GM13976 (cell line): ENCODE measurements around the gene SYNGR3.
A peak's percentile ranks its signal among the peaks of the same experiment; 100 is the strongest.

Source experiments
- DNase-seq: peaks from one replicate; pipeline ENCODE4 v3.0.0; 2012; ENCODE audit warnings: low spot score
- in situ Hi-C: fragments of 300-500 bp; cut with MboI; formaldehyde crosslinking; loops from one replicate; pipeline ENCODE4 v1.12.0; 2022; ENCODE audit warnings: low sequenced_read_pairs, mixed read lengths, inconsistent platforms; ENCODE audit not compliant: unreplicated experiment
- TF ChIP-seq, protein P1 (sequence below): IDR thresholded peaks from 2 replicates; pipeline ENCODE4 v1.5.1; 2012; ENCODE audit warnings: borderline replicate concordance, mild to moderate bottlenecking; ENCODE audit not compliant: insufficient read depth; ENCODE audit errors: extremely low read depth, missing control alignments, control extremely low read depth

SYNGR3 gene

DNA sequence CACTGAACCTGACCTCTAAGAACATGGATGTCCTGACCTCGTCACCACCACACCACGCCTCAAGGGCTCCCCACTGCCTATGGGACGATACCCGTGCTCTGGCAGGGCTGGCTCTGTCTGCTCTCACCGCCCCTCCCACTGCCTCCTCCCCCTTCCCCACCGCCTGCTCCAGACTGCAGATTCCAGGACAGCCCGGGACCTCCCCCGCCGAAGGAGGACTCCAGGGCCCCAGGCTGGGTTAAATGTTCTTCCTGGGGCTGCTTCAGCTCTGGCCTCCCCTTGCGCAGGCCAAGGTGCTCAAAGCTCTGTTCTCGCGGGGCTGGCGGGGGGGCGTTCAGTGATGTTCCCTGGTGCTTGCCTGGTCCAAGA lies 32.9 kb downstream of the SYNGR3 start:
- TF ChIP-seq, protein P1, sequence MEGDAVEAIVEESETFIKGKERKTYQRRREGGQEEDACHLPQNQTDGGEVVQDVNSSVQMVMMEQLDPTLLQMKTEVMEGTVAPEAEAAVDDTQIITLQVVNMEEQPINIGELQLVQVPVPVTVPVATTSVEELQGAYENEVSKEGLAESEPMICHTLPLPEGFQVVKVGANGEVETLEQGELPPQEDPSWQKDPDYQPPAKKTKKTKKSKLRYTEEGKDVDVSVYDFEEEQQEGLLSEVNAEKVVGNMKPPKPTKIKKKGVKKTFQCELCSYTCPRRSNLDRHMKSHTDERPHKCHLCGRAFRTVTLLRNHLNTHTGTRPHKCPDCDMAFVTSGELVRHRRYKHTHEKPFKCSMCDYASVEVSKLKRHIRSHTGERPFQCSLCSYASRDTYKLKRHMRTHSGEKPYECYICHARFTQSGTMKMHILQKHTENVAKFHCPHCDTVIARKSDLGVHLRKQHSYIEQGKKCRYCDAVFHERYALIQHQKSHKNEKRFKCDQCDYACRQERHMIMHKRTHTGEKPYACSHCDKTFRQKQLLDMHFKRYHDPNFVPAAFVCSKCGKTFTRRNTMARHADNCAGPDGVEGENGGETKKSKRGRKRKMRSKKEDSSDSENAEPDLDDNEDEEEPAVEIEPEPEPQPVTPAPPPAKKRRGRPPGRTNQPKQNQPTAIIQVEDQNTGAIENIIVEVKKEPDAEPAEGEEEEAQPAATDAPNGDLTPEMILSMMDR: no peak
- peak; percentile 60 for DNase-seq
- in situ Hi-C loops: loop anchor here (25.0 kb wide), 1 partner anchor 465 kb away; the partner anchor contains the start of gene TBC1D24

DNA sequence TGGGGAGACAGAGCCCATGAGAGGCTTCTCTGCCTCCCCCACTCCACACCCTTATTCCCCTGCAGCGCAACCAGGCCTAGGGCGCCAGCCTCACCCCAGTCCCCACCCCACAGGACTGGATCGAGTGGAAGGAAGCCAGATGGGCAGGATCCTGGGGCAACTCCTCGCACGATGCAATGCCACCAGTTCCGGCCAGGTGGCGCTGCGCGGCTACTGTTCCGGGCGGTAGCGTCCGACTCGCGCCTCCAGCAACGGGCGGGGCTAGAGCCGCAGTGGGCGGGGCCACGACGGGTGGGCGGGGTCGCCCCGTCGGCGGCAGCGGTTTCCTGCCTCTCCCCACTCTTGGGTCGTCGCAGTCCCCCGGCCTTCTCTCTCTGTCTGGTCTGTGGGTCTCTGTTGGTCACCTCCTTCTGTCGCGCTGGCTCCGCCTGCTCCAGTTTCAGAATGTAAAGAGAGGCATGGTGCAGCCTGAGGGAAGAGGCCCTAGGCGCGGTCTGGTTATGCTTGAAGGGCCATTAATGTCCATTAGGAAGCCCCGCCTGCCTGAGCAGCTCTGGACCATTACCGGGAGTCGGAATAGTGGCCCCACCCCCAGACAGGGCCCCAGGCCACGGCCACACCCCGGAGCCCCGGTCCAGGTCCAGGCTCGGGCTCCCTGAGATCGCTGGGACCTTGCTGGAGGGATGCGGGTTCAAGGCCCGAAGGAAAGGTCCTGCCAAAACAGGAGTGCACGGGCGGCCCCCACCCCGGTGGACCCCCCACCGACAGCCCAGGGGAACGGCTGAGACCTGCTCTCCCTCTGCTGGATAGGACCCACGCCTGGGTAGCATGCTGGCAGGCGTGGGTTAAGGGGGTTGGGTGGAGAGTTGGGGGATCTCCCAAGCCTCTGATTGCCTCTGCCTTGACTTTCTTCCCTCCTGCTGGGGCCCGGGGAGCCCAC lies 33.6 kb downstream of the SYNGR3 start:
- in situ Hi-C loops: loop anchor here (25.0 kb wide), 1 partner anchor 464 kb away; the partner anchor contains the start of gene TBC1D24
- TF ChIP-seq, protein P1: peak; percentile 95

DNA sequence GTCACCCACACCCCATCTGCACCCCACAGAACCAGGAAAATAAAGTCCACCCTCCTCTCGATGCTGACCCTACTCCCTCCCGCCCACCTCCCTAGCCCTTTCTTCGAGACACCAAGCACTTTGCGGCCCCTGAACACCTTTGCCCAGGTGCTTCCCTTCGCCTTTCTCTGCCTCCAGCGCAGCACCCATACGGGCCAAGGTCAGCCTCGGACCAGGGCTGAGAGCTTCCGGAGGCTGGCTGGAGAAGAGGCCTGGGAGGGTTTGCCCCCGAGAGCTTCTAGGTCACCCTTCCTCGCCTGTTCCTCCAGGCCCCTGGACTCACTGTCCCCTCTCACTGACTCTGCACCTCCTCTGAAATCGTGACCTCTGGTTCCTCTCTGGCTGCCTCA lies 34.3 kb downstream of the SYNGR3 start:
- in situ Hi-C loops: loop anchor here (25.0 kb wide), 1 partner anchor 463 kb away; the partner anchor contains the start of gene TBC1D24
- TF ChIP-seq, protein P1: no peak
- no peak for DNase-seq

More for the DNA sequence above, 33.6 kb downstream of the SYNGR3 start:
- DNase-seq: peak; percentile 99

DNA sequence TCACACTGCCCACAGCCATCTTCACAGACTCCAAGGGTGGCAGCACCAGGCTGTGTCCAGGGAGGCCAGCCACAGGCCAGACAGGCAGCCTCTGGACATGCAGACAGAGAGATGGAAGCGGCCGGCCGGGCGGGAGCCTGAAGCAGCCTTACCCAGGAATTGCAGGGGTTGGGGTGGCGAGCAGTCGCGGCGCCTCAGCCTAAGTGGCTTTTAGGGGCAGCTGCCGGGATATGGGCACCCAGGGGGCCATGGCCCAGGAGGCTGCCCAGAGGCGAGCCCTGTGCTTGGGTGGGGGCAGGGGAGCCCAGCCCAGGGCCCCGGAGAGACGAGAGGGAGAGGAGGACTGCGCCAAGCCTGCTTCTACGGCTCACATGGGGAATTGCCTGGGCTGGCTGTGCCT lies 35.5 kb downstream of the SYNGR3 start:
- TF ChIP-seq, protein P1: no peak
- in situ Hi-C loops: no loop called here
- DNase-seq: no peak

DNA sequence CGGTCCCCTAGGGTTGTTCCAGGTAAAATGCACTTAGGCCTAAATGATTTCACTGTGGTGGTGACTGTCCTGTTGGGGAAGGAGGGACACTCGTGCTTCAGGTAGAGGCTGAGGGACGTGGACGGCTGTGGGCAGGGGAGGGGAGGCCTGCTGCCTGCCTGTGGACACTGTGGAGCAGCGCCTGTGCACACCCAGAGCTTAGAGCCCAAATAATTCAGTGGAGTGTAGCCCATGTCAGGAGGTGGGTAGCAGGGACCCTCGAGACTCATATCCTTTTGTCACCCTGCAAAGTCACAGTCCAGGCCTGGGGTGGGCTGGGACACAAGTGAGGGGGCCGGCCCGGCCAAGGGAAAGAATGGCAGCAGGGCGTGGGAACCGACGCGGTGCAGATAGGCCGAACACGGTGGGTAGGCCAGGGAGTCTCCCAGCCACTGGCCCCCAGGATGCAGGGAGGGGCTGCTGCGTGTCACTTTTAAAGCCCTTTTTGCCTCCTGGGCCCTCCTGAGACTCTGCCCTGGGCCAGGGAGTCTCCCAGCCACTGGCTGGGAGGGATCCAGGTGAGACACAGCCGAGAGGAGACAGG lies 36.2 kb downstream of the SYNGR3 start:
- DNase-seq: no peak
- TF ChIP-seq, protein P1: no peak
- in situ Hi-C loops: no loop called here

DNA sequence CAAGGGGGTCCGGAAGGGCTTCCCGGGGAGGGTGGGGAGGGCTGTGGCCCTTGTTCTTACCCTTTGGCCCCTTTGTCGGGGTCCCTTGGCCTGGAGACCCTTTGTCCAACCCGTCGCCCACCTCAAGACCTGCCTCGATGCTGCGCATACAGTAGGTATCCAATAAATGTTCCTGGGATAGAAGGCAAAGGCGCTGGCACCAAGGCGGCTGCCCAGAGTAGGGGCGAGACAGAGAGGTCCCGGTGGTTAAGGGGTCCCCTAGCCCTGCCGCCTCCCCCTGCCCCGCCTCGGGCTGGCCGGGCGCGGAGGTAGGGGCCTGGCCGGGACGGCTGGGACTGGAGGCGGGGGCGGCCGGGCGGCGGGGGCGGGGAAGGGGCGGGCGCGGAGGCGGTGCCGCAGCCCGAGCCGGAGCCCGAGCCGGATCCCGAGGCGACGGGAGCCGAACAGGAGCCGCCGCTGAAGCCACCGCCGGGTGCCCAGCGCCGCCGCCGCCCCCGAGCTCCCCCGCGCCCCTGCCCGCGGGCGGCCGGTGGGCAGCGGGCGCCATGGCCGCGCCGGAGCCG lies 36.8 kb downstream of the SYNGR3 start, which contains the start of gene NHERF2:
NHERF2 (plus strand) TSS at position 442 of the 563 bp plus-strand sequence; CDS start at position 546, 104 bp downstream.
- in situ Hi-C loops: no loop called here
- DNase-seq: peak; percentile 64
- TF ChIP-seq, protein P1: no peak
